MM.1S (cell line): Measurements from ENCODE around the gene DAP.

Source experiments
- EZH2 ChIP-seq: fragments of 300-600 bp; sonication (generic); optimal IDR thresholded peaks from 2 replicates; pipeline ENCODE3; 2017; ENCODE audit warnings: low read depth, mild to moderate bottlenecking, antibody characterized with exemption, low read length, mixed read lengths
- EZH2phosphoT487 ChIP-seq: fragments of 300-600 bp; sonication (generic); IDR thresholded peaks from 2 replicates; pipeline ENCODE4 v1.6.1; 2018; ENCODE audit warnings: antibody characterized with exemption, low read length
- TF ChIP-seq, protein P1 (sequence below): fragments of 300-600 bp; sonication (generic); IDR thresholded peaks from 2 replicates; pipeline ENCODE4 v1.5.1; 2016; ENCODE audit warnings: antibody characterized with exemption, low read length, mixed read lengths

DNA sequence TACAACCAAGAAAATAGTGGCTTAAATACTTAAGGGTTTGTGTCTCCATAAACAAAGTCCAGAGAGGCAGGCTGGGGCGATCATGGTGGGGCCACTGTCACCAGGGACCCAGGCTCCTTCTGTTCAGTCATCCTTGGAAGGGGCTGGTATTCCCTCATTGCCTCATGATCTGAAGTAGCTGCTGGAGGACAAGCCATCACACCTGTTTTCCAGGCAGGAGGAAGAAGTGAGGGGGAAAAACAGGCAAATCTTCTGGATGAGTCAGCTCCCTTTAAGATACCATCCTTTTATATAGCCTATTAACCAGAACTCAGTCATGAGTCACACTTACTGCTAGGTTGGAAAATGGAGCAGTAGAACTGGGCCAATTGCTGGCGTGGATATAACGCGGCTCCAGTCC, 92.3 kb downstream of the DAP start:
- TF ChIP-seq, protein P1, sequence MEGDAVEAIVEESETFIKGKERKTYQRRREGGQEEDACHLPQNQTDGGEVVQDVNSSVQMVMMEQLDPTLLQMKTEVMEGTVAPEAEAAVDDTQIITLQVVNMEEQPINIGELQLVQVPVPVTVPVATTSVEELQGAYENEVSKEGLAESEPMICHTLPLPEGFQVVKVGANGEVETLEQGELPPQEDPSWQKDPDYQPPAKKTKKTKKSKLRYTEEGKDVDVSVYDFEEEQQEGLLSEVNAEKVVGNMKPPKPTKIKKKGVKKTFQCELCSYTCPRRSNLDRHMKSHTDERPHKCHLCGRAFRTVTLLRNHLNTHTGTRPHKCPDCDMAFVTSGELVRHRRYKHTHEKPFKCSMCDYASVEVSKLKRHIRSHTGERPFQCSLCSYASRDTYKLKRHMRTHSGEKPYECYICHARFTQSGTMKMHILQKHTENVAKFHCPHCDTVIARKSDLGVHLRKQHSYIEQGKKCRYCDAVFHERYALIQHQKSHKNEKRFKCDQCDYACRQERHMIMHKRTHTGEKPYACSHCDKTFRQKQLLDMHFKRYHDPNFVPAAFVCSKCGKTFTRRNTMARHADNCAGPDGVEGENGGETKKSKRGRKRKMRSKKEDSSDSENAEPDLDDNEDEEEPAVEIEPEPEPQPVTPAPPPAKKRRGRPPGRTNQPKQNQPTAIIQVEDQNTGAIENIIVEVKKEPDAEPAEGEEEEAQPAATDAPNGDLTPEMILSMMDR, result no peak
- TF ChIP-seq EZH2, result no peak
- no peak for TF ChIP-seq EZH2phosphoT487
